H4 (cell line): ENCODE measurements around the gene LRP3. TPM values are rescaled to one million over a fixed set of nuclear protein-coding genes. Genes with fewer than 3 reads are reported as not detected.

ENCODE experiments used
- DNase-seq: peaks from one replicate; pipeline ENCODE4 v3.0.0-alpha.2; 2015; ENCODE audit warnings: low spot score
- total RNA-seq: library from RNA; depleted of rRNA; stranded (reverse); fragments of >200 nt; shearing (Covaris generic); gene quantifications from 2 replicates; pipeline ENCODE4 v1.2.3, GENCODE V29; 2014; rRNA removed

Gene LRP3
- total RNA-seq, 1 experiment from 2014 or later: 11.7 TPM

DNA sequence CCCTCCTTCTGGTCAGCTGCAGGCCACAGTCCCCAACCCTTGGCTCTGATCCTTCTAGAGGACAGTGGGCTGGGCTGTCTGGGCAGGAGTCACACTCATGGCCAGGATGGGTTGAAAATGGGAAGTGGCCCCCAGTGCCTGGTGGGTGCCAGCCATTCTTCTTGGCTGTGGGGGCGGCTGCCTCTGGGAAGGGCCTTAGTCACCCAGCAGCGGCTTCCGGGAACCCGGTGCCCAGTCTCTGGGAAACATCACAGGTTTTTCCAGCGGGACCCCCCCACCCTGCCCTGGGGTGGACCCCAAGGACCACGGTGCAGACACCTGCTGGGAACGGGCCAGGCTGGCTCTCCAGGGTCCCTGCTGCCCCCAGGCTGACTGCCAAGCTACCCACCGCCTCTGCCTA lies 58.8 kb downstream of the LRP3 start:
- DNase-seq: no peak

- DNase-seq: no peak
These were observed 60.2 kb downstream of the LRP3 start for GRCh38 chr19:33254245-33254824.

DNA sequence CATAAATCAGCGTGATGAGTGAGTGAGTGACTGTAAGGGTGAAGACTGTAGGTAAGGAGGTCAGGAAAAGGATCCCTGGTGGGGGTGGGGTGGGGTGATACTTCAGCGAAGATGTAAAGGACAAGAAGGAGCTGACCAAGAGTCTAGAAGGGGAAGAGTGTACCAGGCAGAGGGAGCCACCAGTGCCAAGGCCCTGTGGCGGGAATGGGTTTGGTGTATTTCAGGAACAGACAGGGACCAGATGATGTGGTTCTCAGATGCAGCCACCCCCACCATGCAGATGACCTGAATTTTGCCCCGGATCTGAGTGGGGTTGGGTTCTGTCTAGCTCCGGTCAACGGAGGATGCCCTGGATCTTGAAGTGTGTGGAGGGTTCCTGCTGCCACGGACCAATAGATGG lies 61.7 kb downstream of the LRP3 start:
- DNase-seq: no peak

GRCh38 chr19:33256261-33256660 lies 62.1 kb downstream of the LRP3 start:
- no peak for DNase-seq

DNA sequence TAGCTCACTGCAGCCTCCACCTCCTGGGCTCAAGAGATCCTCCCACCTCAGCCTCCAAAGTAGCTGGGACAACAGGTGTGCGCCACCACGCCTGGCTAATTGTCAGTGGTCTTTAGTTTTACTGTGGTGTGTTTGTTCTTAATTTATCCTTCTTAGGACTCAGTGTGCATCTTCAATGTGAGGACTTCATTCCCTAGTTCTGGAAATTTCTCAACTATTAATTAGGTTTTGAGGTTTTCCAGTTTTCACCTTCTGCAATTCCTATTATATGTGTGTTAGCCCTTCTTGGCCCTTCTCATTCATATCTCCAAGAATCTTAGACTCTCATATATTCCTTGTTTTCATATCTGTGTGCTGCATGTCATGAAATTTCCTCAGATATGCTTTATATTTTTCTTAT lies 63.7 kb downstream of the LRP3 start:
- DNase-seq: no peak

Other genes starting within 250 kb of the LRP3 start
- 10.9 and 19.1 TPM in 2 replicates for gene CEP89, start 222.4 kb upstream of the LRP3 start, total RNA-seq
- gene FAAP24, start 222.1 kb upstream of the LRP3 start, total RNA-seq: 9.8 and 12.5 TPM in 2 replicates
- 8.0 and 14.6 TPM in 2 replicates for gene RHPN2, start 129.4 kb upstream of the LRP3 start, total RNA-seq
- gene GPATCH1, start 113.1 kb upstream of the LRP3 start, total RNA-seq: 6.6 and 7.5 TPM in 2 replicates
- gene WDR88, start 62.2 kb upstream of the LRP3 start, total RNA-seq: not detected in 2 replicates
- not detected in 2 replicates for gene SLC7A10, start 31.5 kb downstream of the LRP3 start, total RNA-seq
- gene CEBPA, start 108.2 kb downstream of the LRP3 start, total RNA-seq: 2.7 and 4.3 TPM in 2 replicates
- gene CEBPG, start 179.4 kb downstream of the LRP3 start, total RNA-seq: 36.4 and 38.3 TPM in 2 replicates